Pancreas (tissue), 10 donors: ENCODE measurements around the gene PPP1R37. TPM values are rescaled to one million over a fixed set of nuclear protein-coding genes. Genes with fewer than 3 reads are reported as not detected.

Source experiments
- ATAC-seq, 4 donors: fragments of 200-7000 bp; cut with Tn5 transposase; one replicate each; pipeline versions ENCODE4 v1.8.0 to v1.9.1; 2020; ENCODE audit warnings: mild to moderate bottlenecking in 4 of 4, moderate library complexity in 4 of 4
- DNase-seq, 6 donors: peaks; one replicate each; pipeline ENCODE4 v3.0.0-alpha.2; 2020
- FAIRE-seq: peaks from 2 replicates; lab custom pipeline; 2012; peaks lifted over from hg19 to GRCh38; lab: Jason Lieb, UNC
- H3K27ac ChIP-seq, 4 donors: fragments of 200-600 bp; sonication (generic); 1 replicate in 3 of 4; 2 replicates in 1 of 4; pipeline versions ENCODE4 v1.5.0 to v1.8.0; 2020
- H3K27me3 ChIP-seq, 4 donors: fragments of 200-600 bp; one replicate each; pipeline ENCODE4 v1.8.0; 2021
- H3K36me3 ChIP-seq, 3 donors: fragments of 200-600 bp; sonication (generic) in 1 of 3; one replicate each; pipeline versions ENCODE4 v1.5.0 to v1.8.0; 2020 to 2021
- H3K4me1 ChIP-seq, 3 donors: fragments of 200-600 bp; one replicate each; pipeline ENCODE4 v1.8.0; 2021
- H3K4me3 ChIP-seq, 4 donors: fragments of 200-600 bp; sonication (generic) in 2 of 4; one replicate each; pipeline versions ENCODE4 v1.5.0 to v1.8.0; 2020 to 2021
- H3K9me3 ChIP-seq, 4 donors: fragments of 200-600 bp; one replicate each; pipeline ENCODE4 v1.8.0; 2021
- CTCF ChIP-seq, 4 donors: fragments of 200-600 bp; sonication (generic) in 3 of 4; IDR thresholded peaks; one replicate each; pipeline versions ENCODE4 v1.5.0 to v1.8.0; 2021; ENCODE audit warnings: antibody characterized with exemption in 4 of 4
- WGBS, 2 donors: extraction: QIAGEN DNeasy Blood & Tissue Kit; methylation state at CpG; one replicate each; pipeline ENCODE4 v1.1.7; 2013; 5-methylcytosine and 5-hydroxymethylcytosine counted together
- intact Hi-C, 3 donors: fragments of 100-400 bp; cut with DNase I; formaldehyde crosslinking; loops; one replicate each; pipeline versions ENCODE4 v1.11.1 to v1.14.2; 2022
- polyA plus RNA-seq, 2 donors: library from polyadenylated mRNA; stranded (reverse); fragments of 200-250 nt; gene quantifications; one replicate each; pipeline ENCODE4 v1.2.3, GENCODE V29; 2013
- total RNA-seq, 6 donors: library from RNA; stranded (reverse); fragmentation: NEBNext Ultra II Directional in 4 of 6; extraction: Animal tissue kit (Norgen Biotek cat#: 25700) in 4 of 6; gene quantifications; one replicate each; pipeline versions ENCODE4 v1.2.1 to v1.2.4, GENCODE V29; 2021 to 2023
- donor health status: healthy with polysubstance abuse.
- donor health status: DM: no; HTN: no; CAD: no; lungs with moderate emphysema.
- donor health status: DM: no; HTN: no; CAD: no.
- donor health status: control.
- donor health status: control.
- donor health status: Bipolar disorder and iron deficiency.
- donor health status: DM: yes; HTN: yes; CAD: no.
- donor health status: DM: no; HTN: no; CAD: no.
- donor health status: DM: no; HTN: no; CAD: no.
- donor health status: DM: yes; HTN: yes; CAD: no.

Gene PPP1R37
- total and polyA plus RNA-seq, 8 donors: 13.0 to 57.4 (median 15.3) TPM

- TF ChIP-seq CTCF (IDR thresholded peaks at IDR 0.05): no peak
- Histone ChIP-seq H3K4me1 (no peaks in the 10 kb centered on the region), H3K27me3 (no peaks in the 10 kb centered on the region), H3K9me3 (no peaks in the 10 kb centered on the region), H3K27ac (no peak overlapping the region), H3K4me3 (no peak overlapping the region), H3K36me3 (no peaks in the 10 kb centered on the region)
- intact Hi-C loops: no loop called here
- no peak for DNase-seq
- peak in 1 of 4 donors; percentile 6 for ATAC-seq
- WGBS, 2 donors: 80 to 85% methylated on average over 12 of the region's 12 CpGs
- FAIRE-seq: no peak
Measured at GRCh38 chr19:45136507-45137178, 43.7 kb downstream of the PPP1R37 start.

DNA sequence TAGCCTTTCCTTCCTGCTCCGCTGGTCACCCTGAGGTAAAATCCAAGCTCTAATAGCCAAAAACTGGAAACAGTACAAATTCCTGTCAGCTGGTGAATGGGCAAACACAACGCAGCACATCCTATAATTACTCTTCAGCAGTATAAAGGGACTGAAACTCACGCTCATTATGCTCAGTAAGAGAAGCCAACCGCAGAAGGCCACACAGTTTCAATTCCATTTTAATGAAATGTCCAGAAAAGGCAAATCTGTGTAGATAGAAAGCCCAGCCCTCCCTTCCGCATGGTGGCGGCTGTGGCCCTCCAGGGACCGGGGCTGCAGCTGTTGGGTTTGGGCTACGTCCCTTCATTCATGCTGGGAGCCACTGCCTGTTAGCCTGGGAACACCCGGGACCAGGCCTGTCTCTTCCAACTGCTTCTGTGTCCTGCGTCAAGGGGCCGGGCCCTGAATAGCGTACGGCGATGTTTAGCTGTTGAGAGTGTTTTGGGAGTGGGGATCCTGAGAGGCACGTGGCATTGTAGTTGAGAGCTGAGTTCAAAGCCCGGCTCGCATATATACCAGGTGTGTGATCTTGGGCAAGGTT is 44.3 kb downstream of the PPP1R37 start:
- Histone ChIP-seq H3K9me3 (no peaks in the 10 kb centered on the region), H3K4me3 (no peak overlapping the region), H3K27ac (no peak overlapping the region), H3K27me3 (no peaks in the 10 kb centered on the region), H3K36me3 (peaks cover 0 to 5% (median 0%) of the 10 kb centered on the region in 3 donors), H3K4me1 (no peaks in the 10 kb centered on the region)
- TF ChIP-seq CTCF (IDR thresholded peaks at IDR 0.05): no peak
- intact Hi-C loops: no loop called here
- 83 to 84% methylated on average over 17 of the region's 17 CpGs for WGBS, 2 donors
- DNase-seq (no peak), ATAC-seq (peak in 2 of 4 donors; percentile 36 to 51), FAIRE-seq (no peak)

DNA sequence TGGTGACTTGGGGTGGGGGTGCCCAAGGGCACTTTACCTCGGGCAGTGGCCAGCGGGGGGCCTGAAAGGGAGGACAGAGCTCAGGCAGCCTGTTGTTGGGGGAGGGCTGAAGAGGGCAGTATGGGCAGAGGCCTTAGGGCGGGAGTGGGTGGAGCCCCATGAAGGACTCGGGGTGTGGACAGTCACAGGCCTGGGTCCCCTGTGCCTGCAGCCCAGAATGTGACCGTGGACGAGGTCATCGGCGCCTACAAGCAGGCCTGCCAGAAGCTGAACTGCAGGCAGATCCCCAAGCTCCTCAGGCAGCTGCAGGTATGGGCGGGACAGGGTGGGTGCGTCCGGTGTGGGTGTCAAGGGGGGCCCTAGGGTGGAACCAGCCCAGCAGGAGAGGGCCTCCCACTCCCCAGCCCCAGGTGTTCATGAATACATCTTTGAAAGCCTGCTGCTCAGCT is 45.3 kb downstream of the PPP1R37 start:
- H3K9me3 ChIP-seq: no peaks in the 10 kb centered on the region

DNA sequence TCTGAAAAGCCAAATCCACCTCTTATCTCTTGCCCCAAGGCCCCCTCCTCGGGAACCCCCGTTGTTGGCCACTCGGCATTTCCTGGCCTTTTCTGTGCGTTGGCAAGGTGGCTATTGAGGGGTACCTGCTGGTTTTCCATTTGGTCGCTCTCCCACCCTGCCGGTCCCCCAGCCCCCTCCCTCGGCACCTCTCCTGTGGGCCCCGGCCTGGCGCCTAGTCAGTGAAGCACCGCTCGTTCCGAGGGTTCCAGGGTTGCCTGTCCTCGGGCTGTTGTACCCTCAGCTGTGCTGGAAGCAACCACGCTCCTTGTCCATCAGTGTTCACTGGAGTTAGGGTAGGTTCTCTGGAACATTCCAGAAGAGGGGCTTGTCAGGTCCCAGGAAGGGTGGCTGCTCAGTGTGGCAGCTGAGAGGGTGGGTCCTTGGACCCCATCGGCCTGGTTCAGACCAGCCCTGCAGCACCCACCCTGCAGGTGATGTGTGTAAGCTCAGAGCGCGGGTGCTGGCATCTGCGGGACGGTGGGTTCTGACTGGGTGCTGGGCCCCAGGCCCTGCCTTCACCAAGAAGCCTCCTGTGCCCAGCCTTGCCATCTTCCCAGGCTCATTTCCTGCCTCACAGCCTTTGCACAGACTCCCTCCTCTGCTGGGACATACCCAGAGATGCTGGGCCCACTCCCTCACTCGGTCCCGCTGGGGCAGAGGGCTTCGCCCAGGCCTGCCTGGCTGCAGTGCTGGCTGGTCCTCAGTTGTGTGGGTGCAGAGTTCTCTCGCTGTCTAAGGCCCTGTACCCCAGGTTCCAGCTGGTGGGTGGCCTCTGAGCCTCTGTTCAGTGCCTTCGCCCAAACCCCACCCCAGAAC is 46.5 kb downstream of the PPP1R37 start:
- WGBS, 2 donors: 91 to 93% methylated on average over 24 of the region's 24 CpGs
- Histone ChIP-seq H3K4me3 (no peak overlapping the region), H3K36me3 (peaks cover 0 to 11% (median 0%) of the 10 kb centered on the region in 3 donors), H3K9me3 (no peaks in the 10 kb centered on the region), H3K27ac (no peak overlapping the region), H3K4me1 (no peaks in the 10 kb centered on the region), H3K27me3 (no peaks in the 10 kb centered on the region)
- no peak for FAIRE-seq
- intact Hi-C loops: no loop called here
- no peak for DNase-seq
- no peak for ATAC-seq
- no peak for TF ChIP-seq CTCF (IDR thresholded peaks at IDR 0.05)

More for the DNA sequence above, 45.3 kb downstream of the PPP1R37 start:
- ATAC-seq (no peak), FAIRE-seq (no peak), DNase-seq (no peak)
- 88 to 96% methylated on average over 11 of the region's 11 CpGs for WGBS, 2 donors
- Histone ChIP-seq H3K27me3 (no peaks in the 10 kb centered on the region), H3K27ac (no peak overlapping the region), H3K36me3 (peaks cover 0 to 11% (median 0%) of the 10 kb centered on the region in 3 donors), H3K4me3 (no peak overlapping the region), H3K4me1 (no peaks in the 10 kb centered on the region)
- TF ChIP-seq CTCF (IDR thresholded peaks at IDR 0.05): no peak
- intact Hi-C loops: no loop called here
